CD4-positive, alpha-beta T cell treated with Interleukin-6 at 100 ng/mL for 8 hours (primary cell): Measurements from ENCODE around the gene KCNV2.
A peak's percentile ranks its signal among the peaks of the same experiment; 100 is the strongest.

Source experiments
- DNase-seq: peaks from one replicate; pipeline ENCODE4 v3.0.0-alpha.2; 2020; ENCODE audit warnings: mixed read lengths, low spot score

The KCNV2 gene

DNA sequence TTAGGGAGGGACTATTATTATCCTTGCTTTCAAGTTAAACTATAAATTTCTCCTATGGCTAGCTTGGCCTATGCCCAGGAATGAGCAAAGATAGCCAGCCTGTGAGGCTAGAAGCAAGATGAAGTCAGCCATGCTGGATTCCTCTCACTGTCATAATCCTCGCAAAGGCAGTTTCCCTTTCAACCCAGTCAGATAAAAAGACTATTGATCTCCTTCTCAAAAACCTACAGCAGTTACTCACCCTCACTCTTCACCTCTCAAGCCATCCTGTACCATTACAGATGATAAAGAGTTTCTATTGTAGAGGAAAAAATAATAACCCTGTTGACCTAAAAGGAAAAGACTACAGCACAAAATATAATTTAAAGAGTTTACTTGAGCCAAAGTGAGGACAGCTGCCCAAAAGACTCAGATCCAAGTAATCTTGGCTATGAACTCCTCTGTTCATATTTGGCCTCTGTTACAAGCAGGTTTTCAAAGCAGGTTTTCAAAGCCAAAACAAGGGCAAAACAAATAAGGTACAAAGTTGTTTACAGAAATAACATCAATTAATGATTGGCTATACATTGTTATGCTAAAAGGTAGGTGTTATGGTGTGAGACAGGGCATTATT is 41.7 kb downstream of the KCNV2 start:
- no peak for DNase-seq

- DNase-seq: no peak
Measured at GRCh38 chr9:2761424-2761823, 44.1 kb downstream of the KCNV2 start.

DNA sequence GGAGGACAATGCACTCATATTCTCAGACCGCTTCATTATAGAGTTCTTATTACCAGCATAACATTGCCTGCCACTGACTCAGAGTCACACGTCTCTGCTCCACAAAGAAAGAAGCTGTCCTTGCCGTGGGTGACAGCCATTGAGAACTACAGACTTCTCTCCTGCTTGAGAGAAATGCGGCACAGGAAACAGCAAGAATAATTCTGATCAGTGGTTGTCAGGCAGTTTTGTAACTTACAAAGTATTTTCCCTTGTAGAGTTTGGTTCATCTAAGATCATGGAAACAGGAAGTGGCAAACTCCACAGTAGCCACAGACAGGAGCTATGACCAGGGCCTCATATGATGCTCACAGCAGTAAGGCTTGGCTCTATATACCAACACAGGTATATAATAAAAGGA is 47.0 kb downstream of the KCNV2 start:
- peak; percentile 22 for DNase-seq

- no peak for DNase-seq
Measured at GRCh38 chr9:2765250-2765880, 48.1 kb downstream of the KCNV2 start.

- no peak for DNase-seq
Measured at GRCh38 chr9:2767800-2768677, 50.7 kb downstream of the KCNV2 start.

DNA sequence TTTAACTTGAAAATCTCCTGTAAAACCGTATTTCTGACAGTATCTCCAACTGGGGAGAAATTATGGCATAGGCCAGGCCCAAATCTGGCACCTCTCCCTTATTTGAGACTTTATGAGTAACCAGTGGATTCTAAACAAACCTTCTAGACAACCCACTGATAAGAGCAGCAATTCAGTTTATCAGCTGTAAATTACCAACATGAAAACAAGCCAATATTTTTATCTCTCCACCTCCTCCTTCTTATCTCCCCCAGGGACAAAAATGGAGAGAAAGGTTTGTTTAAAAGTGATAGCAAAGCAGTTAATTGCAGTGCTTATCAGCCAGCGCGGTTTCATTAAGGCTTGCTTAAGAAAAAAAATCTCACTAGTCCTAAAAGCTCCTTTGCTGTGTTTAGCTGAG is 53.8 kb downstream of the KCNV2 start:
- DNase-seq: no peak

GRCh38 chr9:2771661-2772060 is 54.4 kb downstream of the KCNV2 start:
- no peak for DNase-seq

DNA sequence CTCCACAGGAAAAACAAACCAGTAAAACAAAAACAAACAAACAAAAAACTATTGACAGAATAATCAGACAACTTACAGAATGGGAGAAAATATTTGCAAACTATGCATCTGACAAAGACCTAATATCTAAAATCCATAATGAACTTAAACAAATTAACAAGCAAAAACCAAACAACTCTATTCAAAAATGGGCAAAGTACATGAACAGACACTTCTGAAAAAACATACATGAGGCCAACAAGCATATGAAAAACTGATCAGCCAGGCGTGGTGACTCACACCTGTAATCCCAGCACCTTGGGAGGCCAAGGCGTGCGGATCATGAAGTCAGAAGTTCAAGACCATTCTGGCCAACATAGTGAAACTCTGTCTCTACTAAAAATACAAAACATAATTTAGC is 60.1 kb downstream of the KCNV2 start:
- DNase-seq: no peak

DNA sequence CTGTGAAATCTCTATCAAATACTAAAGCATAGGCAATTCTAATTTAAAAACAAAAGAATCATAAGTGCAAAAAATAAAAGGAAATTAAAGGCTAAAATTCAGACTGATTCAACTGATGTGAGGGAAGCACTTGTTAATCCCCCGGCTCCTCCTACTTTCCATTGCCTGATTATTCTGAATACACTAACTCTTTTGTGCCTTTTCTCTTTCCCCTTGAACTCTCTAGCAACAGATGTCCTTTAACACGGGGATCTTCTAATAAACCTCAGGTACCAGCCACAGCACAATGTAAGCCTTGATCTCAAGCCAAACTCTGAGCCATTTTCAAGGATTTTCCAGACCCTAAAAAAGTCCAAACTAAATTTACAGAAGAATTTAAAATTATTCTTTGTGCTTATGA is 61.5 kb downstream of the KCNV2 start:
- no peak for DNase-seq
